H9 (cell line): ENCODE data around the gene LASP1NB.

ENCODE experiments used
- DNase-seq: peaks from one replicate; pipeline ENCODE4 v3.0.0-alpha.2; 2017
- H2AFZ ChIP-seq: one replicate; pipeline ENCODE4 v1.6.1; 2013; ENCODE audit warnings: mild to moderate bottlenecking, low read length, control low read depth, moderate library complexity
- H2AK5ac ChIP-seq: 2 replicates; pipeline ENCODE4 v1.6.1; 2013; ENCODE audit warnings: low read length, control low read depth, mixed read lengths; ENCODE audit not compliant: insufficient read length
- H2BK120ac ChIP-seq: one replicate; pipeline ENCODE4 v1.6.1; 2013; ENCODE audit warnings: low read depth, mild to moderate bottlenecking, low read length, control low read depth, inconsistent platforms; ENCODE audit not compliant: poor library complexity, severe bottlenecking
- H2BK12ac ChIP-seq: 2 replicates; pipeline ENCODE4 v1.6.1; 2013; ENCODE audit warnings: low read length, control low read depth, mixed read lengths, low read depth; ENCODE audit not compliant: insufficient read length
- H2BK15ac ChIP-seq: 2 replicates; pipeline ENCODE4 v1.6.1; 2013; ENCODE audit warnings: low read depth, low read length, control low read depth
- H2BK20ac ChIP-seq: one replicate; pipeline ENCODE4 v1.6.1; 2013; ENCODE audit warnings: low read depth, mild to moderate bottlenecking, low read length, control low read depth, inconsistent platforms; ENCODE audit not compliant: poor library complexity, severe bottlenecking
- H2BK5ac ChIP-seq: 2 replicates; pipeline ENCODE4 v1.6.1; 2013; ENCODE audit warnings: low read length, control low read depth, mixed read lengths; ENCODE audit not compliant: insufficient read length
- H3K14ac ChIP-seq: 2 replicates; pipeline ENCODE4 v1.6.1; 2013; ENCODE audit warnings: low read length, control low read depth; ENCODE audit not compliant: insufficient read depth
- H3K18ac ChIP-seq: 2 replicates; pipeline ENCODE4 v1.6.1; 2013; ENCODE audit warnings: low read depth, mild to moderate bottlenecking, mixed read lengths, low read length, control low read depth; ENCODE audit not compliant: insufficient read length
- H3K23ac ChIP-seq: 2 replicates; pipeline ENCODE4 v1.6.1; 2013; ENCODE audit warnings: low read length, control low read depth, mixed read lengths, low read depth; ENCODE audit not compliant: insufficient read length
- H3K23me2 ChIP-seq: 2 replicates; pipeline ENCODE4 v1.6.1; 2013; ENCODE audit warnings: low read depth, mild to moderate bottlenecking, mixed read lengths, low read length, control low read depth; ENCODE audit not compliant: insufficient read length, poor library complexity, severe bottlenecking
- H3K27ac ChIP-seq: 2 replicates; pipeline ENCODE4 v1.5.1; 2013; ENCODE audit warnings: low read length, control low read depth, mixed read lengths, low read depth; ENCODE audit not compliant: insufficient read length
- H3K27me3 ChIP-seq: 2 replicates; pipeline ENCODE4 v1.6.1; 2013; ENCODE audit warnings: low read length, control low read depth, inconsistent platforms; ENCODE audit not compliant: insufficient read depth
- H3K4ac ChIP-seq: 2 replicates; pipeline ENCODE4 v1.6.1; 2013; ENCODE audit warnings: low read depth, mild to moderate bottlenecking, control low read depth, inconsistent platforms, low read length, moderate library complexity
- H3K4me1 ChIP-seq: 2 replicates; pipeline ENCODE4 v1.6.1; 2013; ENCODE audit warnings: low read length, control low read depth, inconsistent platforms; ENCODE audit not compliant: insufficient read depth
- H3K4me2 ChIP-seq: 2 replicates; pipeline ENCODE4 v1.6.1; 2013; ENCODE audit warnings: low read length, control low read depth, mixed read lengths; ENCODE audit not compliant: insufficient read length, insufficient read depth
- H3K56ac ChIP-seq: 2 replicates; pipeline ENCODE4 v1.6.1; 2013; ENCODE audit warnings: low read depth, mild to moderate bottlenecking, mixed read lengths, low read length, control low read depth; ENCODE audit not compliant: insufficient read length
- H3K79me1 ChIP-seq: 2 replicates; pipeline ENCODE4 v1.6.1; 2013; ENCODE audit warnings: low read depth, mild to moderate bottlenecking, moderate library complexity, low read length, control low read depth, inconsistent platforms; ENCODE audit not compliant: insufficient read depth, poor library complexity, severe bottlenecking
- H3K79me2 ChIP-seq: 2 replicates; pipeline ENCODE4 v1.6.1; 2013; ENCODE audit warnings: low read length, control low read depth, inconsistent platforms; ENCODE audit not compliant: insufficient read depth
- H3K9ac ChIP-seq: 2 replicates; pipeline ENCODE4 v1.6.1; 2013; ENCODE audit warnings: low read length, control low read depth, mixed read lengths; ENCODE audit not compliant: insufficient read length; ENCODE audit errors: extremely low read depth
- H3K9me3 ChIP-seq: one replicate; pipeline ENCODE4 v1.6.1; 2013; ENCODE audit warnings: low read depth, low read length, inconsistent platforms; ENCODE audit not compliant: control insufficient read depth
- H3T11ph ChIP-seq: one replicate; pipeline ENCODE4 v1.6.1; 2013; ENCODE audit warnings: mild to moderate bottlenecking, low read length, control low read depth, inconsistent platforms
- H4K20me1 ChIP-seq: one replicate; pipeline ENCODE4 v1.6.1; 2013; ENCODE audit not compliant: control insufficient read depth, insufficient read length, insufficient read depth
- H4K5ac ChIP-seq: 2 replicates; pipeline ENCODE4 v1.6.1; 2013; ENCODE audit warnings: low read depth, mild to moderate bottlenecking, mixed read lengths, low read length, control low read depth; ENCODE audit not compliant: insufficient read length
- H4K8ac ChIP-seq: replicated peaks from 2 replicates; pipeline ENCODE4 v1.6.1; 2013; ENCODE audit warnings: low read length, control low read depth, mixed read lengths, low read depth; ENCODE audit not compliant: insufficient read length
- H4K91ac ChIP-seq: 2 replicates; pipeline ENCODE4 v1.6.1; 2013; ENCODE audit warnings: low read depth, mild to moderate bottlenecking, moderate library complexity, mixed read lengths, low read length, control low read depth; ENCODE audit not compliant: insufficient read length
- H3K27ac Mint-ChIP-seq, 3 experiments: 2 replicates in 2 of 3; 3 replicates in 1 of 3; pipeline ENCODE4 v1.8.0; 2020 to 2021; ENCODE audit warnings: mixed read lengths in 3 of 3, mild to moderate bottlenecking in 1 of 3, moderate library complexity in 1 of 3
- H3K27me3 Mint-ChIP-seq: 2 replicates; pipeline ENCODE4 v1.8.0; 2021; ENCODE audit warnings: low read depth, mild to moderate bottlenecking, moderate library complexity, mixed read lengths
- H3K36me3 Mint-ChIP-seq, 3 experiments: 2 replicates in 2 of 3; 3 replicates in 1 of 3; pipeline ENCODE4 v1.8.0; 2020 to 2021; ENCODE audit warnings: low read depth in 3 of 3, mixed read lengths in 3 of 3; ENCODE audit not compliant: insufficient read depth in 1 of 3
- H3K4me1 Mint-ChIP-seq, 2 experiments: 2 replicates each; pipeline ENCODE4 v1.8.0; 2020; ENCODE audit warnings: mixed read lengths in 2 of 2
- H3K4me3 Mint-ChIP-seq, 2 experiments: 2 replicates in 1 of 2; 3 replicates in 1 of 2; pipeline ENCODE4 v1.8.0; 2020 to 2021; ENCODE audit warnings: mild to moderate bottlenecking in 2 of 2, mixed read lengths in 2 of 2, moderate library complexity in 1 of 2
- H3K9me3 Mint-ChIP-seq, 2 experiments: 2 replicates in 1 of 2; 3 replicates in 1 of 2; pipeline ENCODE4 v1.8.0; 2020; ENCODE audit warnings: mild to moderate bottlenecking in 2 of 2, mixed read lengths in 2 of 2, moderate library complexity in 1 of 2
- WGBS: extraction: QIAGEN DNeasy Blood & Tissue Kit; methylation state at CpG from one replicate; pipeline ENCODE4 v1.1.7; 2013; ENCODE audit warnings: missing lambda C conversion rate, low lambda C conversion rate, mixed read lengths; ENCODE audit not compliant: insufficient read length; ENCODE audit errors: extremely low coverage; 5-methylcytosine and 5-hydroxymethylcytosine counted together
- TF ChIP-seq, protein P1 (sequence below): fragments of 200-600 bp; sonication (generic); conservative IDR thresholded peaks from 3 replicates; pipeline ENCODE4 v1.8.0; 2021; ENCODE audit warnings: antibody characterized with exemption, mild to moderate bottlenecking

LASP1NB gene

DNA sequence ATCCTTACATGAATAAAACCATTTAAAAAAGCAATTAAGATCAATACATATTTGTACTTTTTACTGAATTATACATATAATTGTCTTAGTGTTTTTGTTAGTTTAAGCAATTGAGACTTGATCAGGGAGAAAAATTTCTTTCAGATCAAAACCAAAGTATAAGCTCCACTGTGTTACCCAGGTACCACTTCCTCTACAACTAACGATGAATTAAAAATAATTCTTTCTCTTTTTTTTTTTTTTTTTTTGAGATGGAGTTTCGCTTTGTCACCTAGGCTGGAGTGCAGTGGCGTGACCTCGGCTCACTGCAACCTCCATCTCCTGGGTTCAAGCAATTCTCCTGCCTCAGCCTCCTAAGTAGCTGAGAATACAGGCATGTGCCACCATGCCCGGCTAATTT, 35.0 kb downstream of the LASP1NB start:
- Histone ChIP-seq H3K9me3 (no peaks in the 10 kb centered on the region), H2BK5ac (no peak overlapping the region), H4K8ac (no peak overlapping the region), H2AFZ (no peak overlapping the region), H3K56ac (no peak overlapping the region), H3K14ac (no peak overlapping the region), H2BK12ac (no peak overlapping the region), H3K79me2 (no peaks in the 10 kb centered on the region), H3K4ac (no peak overlapping the region), H3K27me3 (no peaks in the 10 kb centered on the region), H3K9ac (no peak overlapping the region), H2BK20ac (no peak overlapping the region), H3K4me1 (no peaks in the 10 kb centered on the region), H3K4me2 (no peak overlapping the region), H4K91ac (no peak overlapping the region), H4K5ac (no peak overlapping the region), H2BK120ac (no peak overlapping the region), H3T11ph (no peak overlapping the region), H3K23me2 (no peaks in the 10 kb centered on the region), H3K18ac (no peak overlapping the region), H3K27ac (no peak overlapping the region), H3K79me1 (no peaks in the 10 kb centered on the region), H3K23ac (no peak overlapping the region), H2AK5ac (no peak overlapping the region), H2BK15ac (no peak overlapping the region), H4K20me1 (no peaks in the 10 kb centered on the region)
- no peak overlapping the region for H3K4me3 Mint-ChIP-seq
- TF ChIP-seq, protein P1, sequence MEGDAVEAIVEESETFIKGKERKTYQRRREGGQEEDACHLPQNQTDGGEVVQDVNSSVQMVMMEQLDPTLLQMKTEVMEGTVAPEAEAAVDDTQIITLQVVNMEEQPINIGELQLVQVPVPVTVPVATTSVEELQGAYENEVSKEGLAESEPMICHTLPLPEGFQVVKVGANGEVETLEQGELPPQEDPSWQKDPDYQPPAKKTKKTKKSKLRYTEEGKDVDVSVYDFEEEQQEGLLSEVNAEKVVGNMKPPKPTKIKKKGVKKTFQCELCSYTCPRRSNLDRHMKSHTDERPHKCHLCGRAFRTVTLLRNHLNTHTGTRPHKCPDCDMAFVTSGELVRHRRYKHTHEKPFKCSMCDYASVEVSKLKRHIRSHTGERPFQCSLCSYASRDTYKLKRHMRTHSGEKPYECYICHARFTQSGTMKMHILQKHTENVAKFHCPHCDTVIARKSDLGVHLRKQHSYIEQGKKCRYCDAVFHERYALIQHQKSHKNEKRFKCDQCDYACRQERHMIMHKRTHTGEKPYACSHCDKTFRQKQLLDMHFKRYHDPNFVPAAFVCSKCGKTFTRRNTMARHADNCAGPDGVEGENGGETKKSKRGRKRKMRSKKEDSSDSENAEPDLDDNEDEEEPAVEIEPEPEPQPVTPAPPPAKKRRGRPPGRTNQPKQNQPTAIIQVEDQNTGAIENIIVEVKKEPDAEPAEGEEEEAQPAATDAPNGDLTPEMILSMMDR, result no peak
- H3K27me3 Mint-ChIP-seq, result no peaks in the 10 kb centered on the region
- no CpG with 5 or more reads among the region's 5 CpGs for WGBS
- H3K27ac Mint-ChIP-seq, result no peak overlapping the region
- no peaks in the 10 kb centered on the region for H3K36me3 Mint-ChIP-seq
- DNase-seq, result no peak
- H3K9me3 Mint-ChIP-seq, result no peaks in the 10 kb centered on the region
- no peaks in the 10 kb centered on the region for H3K4me1 Mint-ChIP-seq
